T-helper 1 cell treated with Interleukin-12 subunit alpha and Interleukin-12 subunit beta and Interleukin-4 antibody, amounts not matched to agents 30 ng/mL and 1 ng/mL, for 36 hours (primary cell): ENCODE data around the gene CYBA. TPM values are rescaled to one million over a fixed set of nuclear protein-coding genes. Genes with fewer than 3 reads are reported as not detected.

Source experiments
- intact Hi-C: fragments of 100-400 bp; cut with micrococcal nuclease; formaldehyde crosslinking; loops from one replicate; pipeline ENCODE4 v1.15.1; 2024
- total RNA-seq: library from RNA; stranded (reverse); gene quantifications from 2 replicates; pipeline ENCODE4 v1.2.3, GENCODE V29; 2022

The CYBA gene
- total RNA-seq, 1 donor from 2014 or later = 567 TPM

DNA sequence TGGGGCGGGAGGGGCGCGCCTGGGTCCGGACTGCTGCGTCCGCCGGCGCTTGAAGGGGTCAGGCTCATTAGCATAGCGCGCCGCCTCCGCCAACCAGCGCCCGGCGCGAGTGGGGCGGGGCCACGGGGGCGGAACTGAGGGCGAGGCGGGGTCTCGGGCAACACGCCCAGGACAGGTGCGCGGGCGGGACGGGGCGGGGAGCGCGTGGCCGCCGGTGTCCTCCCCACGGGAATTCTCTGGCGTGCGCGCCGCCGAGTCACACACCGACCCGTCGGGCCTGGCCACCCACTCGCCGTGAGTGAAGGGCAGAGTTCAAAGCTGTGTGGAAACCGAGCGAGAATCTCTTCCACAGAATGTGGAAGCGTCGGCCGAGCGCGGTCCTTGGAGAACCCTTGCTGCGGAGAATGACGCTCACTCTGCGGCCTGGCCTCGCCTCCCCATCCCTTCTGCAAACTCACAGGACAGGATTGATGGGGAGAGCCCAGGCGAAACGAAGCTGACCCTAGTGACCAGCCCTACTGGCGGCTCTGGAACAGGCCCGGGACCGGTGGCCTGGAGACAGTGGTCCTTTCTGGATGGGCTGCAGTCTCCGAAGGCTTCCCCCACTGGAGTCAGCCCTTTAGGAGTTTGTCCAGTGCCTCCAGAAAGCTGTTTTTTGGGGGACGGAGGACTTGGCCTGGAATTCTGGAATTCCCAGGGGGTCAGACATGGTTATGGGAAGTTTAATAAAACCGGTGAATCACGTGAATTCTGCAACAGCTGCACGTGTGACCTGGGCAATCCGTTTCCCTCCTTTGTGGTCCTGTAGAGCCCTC, 35.8 kb upstream of the CYBA start, which contains the start of gene SNAI3:
TSS of gene SNAI3 (minus strand) at position 69 of the 815 bp plus-strand sequence. CDS start 101 bp downstream, outside the sequence.
- intact Hi-C loops = loop anchor here (1.0 kb wide), 5 partner anchors 15 to 116 kb away; partner anchors contain the start of genes CTU2, CYBA, MVD and RNF166

DNA sequence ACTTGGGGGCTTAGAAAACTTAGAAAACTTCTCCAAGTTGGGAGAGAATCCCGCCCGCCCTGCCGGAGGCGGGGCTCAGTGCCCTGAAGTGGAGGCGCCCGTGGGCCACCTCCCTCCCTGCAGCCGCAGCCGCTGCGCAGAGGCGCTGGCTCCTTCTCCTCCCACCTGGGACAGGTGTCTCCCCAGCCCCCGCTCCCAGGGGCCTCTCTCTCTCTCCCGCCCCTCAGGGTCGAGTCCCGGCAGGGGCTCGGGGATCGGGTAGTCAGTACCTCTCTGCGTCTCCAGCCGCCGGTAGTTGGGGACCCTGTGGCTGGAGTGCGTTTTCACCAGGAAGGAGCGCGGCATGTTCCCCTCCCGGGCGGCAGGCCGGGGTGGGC, 35.2 kb upstream of the CYBA start:
- intact Hi-C loops = loop anchor here (1.0 kb wide), 5 partner anchors 15 to 116 kb away; partner anchors contain the start of genes CTU2, CYBA, MVD and RNF166

DNA sequence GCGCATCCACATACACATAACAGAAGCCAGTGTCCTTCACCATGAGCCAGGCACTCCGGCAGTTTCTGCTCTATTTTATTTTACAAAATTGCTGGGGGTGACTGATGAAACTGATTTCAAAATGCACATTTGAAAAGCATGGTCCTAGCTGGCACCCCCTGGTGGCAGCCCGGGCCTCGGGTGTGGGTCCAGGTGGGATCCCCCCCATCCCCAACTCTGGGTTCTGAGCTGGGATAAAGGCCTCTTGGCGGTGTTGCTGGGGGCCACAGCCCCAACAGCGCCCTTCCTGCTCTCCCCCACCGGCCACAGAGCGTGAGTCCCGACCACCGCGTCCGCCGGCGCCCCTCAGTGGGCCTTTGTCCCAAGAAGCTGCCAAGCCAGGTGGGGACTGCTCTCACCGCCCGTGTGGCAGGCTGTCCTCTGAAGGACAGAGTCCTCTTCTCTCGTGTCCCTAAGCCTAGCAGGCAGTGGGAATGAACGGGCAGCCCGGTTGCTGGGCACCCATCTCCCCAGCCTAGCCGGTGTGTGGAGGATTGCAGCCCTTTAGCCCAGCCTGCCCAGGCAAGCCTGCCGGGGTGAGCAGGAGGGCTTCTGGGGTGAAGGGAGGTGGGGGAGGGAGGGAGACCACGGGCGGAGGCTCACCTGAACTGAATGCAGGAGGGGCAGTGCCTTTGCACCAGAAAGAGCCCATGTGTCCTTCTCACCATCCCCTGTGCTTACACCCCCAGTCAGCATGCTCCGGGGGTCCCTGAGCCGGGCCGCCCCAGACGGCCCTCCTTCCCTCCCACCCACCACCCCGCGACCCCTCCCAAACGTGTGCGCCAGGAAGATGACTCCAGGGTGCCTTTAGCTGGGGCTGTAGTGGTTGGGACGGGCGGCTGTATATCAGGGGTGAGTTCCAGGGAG, 34.6 kb upstream of the CYBA start:
- intact Hi-C loops = loop anchor here (1.0 kb wide), 5 partner anchors 16 to 115 kb away; partner anchors contain the start of genes CTU2, CYBA, MVD and RNF166

DNA sequence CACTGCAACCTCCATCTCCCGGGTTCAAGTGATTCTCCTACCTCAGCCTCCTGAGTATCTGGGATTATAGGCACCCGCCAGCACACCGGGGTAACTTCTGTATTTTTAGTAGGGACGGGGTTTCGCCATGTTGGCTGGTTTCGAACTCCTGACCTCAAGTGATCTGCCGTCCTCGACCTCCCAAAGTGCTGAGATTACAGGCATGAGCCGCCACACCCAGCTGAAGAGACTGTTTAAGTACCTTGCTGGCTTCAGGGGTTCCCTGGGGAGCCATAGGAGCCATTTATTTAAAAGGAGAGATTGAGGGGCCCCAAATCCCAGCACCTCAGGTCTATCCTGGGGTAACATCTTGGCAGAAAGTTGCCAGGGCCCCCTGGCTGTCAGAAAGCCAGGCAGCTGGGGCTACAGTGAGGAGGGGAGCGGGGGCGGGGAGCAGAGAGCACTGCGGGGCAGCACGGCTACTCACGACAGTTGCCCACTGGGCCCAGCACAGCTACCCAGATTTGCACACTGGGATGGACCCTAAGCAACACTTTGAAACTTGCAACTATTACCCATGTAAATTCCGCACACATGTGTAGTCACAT, 33.8 kb upstream of the CYBA start:
- intact Hi-C loops = no loop called here

DNA sequence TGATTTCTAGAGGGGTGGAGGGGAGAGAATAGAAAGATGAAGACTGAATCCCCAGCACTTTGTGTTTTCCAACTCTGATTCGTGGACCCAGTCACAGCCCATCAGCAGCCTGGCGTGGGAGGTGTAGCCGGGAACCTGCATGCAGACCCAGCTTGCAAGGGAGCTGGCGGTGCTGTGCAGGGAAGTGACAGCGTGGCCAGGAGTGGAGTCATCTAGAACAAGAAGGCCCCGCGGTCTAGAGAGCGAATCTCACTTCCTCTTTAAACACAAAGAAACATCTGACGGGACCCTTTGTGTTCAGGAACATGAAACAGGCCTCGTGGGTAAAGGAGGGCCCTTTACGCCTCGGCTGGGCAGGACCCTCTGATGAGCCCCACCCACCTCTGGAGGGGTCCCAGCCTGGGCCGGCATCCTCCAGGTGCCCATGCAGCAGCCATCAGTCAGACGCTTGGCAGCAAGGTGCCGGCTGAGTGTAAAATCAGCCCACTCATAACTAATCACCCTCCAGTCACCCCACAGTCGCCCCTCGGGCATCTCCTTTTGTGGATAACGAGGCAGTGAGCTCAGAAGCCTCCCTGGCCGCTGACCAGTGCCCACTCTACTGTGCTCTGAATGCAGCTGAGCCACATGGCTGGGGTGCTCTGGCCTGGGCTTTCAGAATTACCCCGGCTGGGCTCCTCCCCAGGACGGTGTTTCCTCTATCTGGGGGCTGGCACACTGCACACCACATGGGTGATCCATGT, 31.0 kb upstream of the CYBA start:
- intact Hi-C loops = loop anchor here (1.0 kb wide), 2 partner anchors 31 to 99 kb away; partner anchors contain the start of gene CYBA

DNA sequence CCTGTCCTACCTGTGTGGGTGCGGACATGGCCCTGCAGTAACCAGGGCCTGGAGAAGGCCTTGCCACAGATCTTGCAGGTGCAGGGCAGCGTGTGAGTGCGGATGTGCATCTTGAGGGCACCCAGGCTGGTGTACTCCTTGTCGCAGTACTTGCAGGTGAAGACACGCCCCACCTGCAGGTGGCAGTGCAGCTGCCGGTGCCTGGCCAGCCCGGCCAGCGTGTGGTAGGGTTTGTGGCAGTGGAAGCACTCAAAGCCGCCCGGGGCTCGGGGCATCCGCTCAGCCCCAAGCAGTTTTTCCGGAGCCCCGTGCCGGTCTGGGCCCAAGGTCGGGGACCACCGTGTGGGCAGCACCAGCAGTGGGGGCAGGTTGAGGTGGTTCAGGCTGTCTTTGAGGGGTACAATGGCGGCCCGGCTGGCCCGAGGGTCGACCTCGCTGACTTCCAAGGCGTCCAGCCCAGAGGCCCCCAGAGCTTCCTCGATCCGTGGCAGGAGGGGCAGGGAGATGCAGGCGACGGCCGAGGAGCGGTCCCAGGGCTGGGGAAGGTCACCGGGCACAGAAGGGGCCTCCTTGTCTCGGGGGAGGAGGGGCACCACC, 30.3 kb upstream of the CYBA start:
- intact Hi-C loops = loop anchor here (1.0 kb wide), 2 partner anchors 30 to 100 kb away; partner anchors contain the start of gene CYBA

DNA sequence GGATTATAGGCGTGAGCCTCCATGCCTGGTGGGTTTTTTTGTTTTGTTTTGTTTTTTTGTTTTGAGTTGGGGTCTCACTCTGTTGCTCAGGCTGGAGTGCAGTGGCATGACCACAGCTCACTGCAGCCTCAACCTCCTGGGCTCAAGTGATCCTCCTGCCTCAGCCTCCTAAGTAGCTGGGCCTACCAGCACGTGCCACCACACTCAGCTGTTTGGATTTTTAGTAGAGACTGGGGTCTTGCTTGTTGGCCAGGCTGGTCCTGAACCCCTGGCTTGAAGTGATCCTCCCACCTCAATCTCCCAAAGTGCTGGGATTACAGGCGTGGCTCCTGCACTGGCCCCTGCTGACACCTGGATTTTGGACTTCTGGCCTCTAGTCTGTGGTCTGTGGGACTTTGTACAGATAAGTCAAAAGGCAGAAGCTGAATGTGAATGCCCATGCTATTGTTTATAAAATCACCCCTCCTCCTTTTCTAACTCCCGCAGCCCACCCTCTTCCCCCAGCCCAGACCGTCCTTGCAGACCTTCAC, 29.8 kb upstream of the CYBA start:
- intact Hi-C loops = loop anchor here (1.0 kb wide), 2 partner anchors 29 to 101 kb away; partner anchors contain the start of gene CYBA

DNA sequence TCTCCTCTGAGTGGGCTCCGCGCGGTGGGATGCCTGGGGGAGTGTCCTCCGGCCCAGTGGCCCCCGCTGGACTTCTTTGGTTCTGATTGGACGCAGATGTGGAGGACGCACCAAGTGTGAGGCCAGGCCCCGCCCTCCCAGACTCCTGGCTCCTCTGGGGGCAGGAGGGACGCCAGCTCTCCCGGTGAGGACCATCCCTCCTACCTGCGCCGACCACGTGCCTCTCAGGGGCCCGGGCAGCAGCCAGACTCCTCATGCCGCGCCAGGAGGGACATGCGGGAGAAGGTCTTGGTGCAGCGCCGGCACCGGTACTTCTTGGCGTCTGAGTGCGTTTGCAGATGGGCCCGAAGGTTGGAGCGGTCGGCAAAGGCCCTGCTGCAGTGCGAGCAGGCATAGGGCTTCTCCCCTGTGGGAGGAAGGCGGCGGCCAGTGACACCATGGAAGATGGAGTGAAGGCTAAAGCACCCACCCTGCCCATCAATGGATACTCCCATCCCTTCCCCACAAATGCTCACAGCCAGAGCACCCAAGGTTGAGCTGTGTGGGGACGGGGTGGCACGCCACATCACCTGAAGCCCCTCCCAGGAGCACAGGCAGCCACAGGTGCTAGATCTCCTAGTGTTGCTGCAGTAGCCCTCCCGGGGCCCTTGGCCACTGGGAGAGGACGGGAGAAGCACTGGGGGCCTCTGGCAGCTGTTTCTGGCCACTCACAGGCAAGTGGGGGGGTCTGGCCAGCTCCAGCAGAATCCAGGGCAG, 27.5 kb upstream of the CYBA start:
- intact Hi-C loops = no loop called here

DNA sequence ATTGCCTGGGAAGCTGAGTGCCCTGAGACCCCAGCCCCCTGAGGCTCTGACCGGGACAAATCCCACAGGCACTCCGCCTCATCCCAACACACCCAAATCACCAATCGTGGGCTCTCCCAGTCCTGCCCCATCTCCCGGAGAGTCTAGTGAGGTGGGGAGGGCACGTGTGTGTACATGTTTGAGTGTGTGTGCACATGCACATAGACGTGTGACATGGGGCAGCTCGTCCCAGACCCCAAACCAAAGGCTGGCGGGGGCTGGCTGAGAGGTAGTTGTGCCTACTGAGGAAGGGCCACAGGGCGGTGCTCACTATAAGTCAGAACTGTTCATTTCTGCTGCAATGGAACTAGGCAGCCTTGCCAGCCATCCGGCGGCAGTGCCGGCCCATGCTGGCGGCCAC, 26.9 kb upstream of the CYBA start:
- intact Hi-C loops = no loop called here

DNA sequence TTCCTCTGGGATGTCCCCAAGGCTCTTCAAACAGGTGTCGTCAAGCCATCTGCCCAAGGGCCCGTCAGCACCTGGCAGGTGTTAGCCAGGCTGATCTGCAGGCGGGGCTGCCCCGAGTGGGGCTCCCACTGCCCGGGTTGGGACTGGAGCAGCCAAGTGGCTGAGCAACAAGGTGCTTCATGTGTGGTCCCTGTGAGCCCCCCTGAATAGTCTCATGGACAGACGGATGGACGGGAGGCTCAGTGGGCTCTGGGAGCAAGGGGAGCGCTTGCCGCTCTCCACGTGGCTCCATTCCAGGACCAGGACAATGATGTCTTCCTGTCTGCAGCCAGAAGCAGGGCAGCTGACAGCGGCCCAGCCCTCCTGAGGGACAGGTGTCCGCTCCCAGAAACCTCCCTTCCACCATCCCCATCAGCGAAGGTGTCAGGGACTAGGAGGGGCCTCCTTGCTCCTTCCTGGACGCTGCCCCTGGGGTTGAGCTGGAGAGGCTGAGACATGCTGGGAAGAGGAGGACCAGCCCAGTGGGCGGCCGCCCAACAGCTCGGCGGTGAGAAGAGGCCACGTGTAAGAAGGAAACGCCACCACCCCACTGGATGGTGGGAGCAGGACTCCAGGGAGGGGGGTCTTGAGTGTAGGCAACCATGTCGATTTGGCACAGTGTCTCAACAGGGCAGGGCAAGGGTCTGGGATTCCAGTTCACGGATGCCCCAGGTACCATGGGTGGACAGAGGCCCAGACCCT, 25.8 kb upstream of the CYBA start:
- intact Hi-C loops = no loop called here

DNA sequence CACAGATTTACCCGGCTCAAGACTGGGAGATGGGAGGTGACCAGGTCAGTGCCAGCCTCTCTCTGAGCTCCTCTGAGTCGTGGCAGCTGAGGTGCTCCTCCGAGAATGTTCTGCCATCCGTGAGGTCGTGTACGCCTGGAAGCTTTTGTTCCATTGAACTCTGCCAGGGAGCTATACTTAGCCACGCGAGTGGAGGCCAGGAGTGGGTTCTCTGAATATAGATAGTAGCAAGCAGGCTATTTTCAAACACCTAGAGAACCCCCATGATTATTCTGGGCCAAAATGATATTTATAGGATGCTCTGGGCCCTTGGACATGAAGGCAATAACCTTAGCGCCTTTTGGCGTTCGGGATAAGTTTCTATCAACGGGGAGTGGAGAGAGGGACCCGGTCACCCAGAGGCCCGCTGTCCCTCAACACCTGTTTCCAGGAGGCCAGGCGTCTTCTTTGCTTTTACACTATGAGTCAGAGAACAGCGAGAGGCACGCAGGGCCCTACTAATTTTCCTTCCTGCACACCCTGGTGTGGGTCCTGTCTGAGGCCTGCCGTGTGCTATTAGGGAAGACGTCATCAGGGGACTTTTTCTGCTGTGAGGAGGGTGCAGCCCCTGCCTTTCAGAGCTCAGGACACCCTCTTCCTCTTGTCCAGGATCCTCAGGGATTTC, 23.0 kb upstream of the CYBA start:
- intact Hi-C loops = no loop called here

DNA sequence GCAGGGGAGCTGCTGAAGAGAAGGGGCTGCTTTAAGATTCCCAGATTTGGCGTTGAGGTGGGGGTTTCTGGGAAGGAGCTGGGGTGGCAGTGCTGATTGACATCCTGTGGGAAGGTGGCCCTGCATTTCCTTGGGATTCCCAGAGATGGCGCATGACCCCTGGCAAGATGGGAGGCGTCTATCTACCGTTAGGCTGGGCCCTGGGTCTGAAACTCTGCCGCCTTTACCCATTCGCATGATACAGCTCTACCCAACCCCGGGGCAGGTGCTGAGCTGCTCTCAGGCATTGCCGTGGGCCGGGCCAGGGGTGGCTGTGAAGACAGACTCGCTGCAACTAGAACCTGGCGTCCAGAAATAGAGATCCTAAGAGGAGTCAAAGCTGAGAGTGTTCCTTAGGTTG, 21.9 kb upstream of the CYBA start:
- intact Hi-C loops = no loop called here

DNA sequence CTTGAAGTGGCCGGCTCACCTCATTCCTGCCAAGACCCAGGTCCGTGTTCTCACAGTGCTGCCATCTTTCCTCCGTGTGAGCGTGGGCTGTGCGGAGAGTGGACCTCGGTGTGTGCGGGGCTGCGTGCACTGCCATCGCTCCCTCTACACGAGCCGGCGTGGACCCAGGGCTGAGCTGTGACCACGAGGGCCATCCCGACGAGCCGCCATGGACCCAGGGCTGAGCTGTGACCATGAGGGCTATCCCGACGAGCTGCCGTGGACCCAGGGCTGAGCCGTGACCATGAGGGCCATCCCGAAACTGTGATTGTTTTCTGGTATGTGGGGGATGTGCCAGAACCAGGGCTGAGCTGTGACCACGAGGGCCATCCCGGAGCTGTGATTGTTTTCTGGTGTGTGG, 21.0 kb upstream of the CYBA start:
- intact Hi-C loops = no loop called here

DNA sequence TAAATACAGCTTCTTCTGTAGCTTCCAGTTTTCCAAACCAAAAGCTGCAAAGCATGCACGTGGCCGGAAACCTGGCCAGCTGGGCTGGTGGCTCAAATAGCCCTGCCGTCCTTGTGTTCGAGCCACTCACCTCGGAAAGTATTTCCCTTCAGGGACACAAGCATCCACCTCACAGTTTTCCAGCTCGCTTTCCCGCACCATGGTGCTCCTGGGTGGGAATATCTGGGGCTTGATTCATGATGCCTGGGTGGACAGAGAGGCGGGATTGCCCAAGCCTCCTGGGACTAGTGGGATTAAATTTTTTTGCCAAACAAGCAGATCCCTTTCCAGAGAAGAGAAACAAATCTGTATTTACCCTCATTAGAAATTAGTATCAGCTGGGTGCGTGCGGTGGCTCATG, 19.1 kb upstream of the CYBA start:
- intact Hi-C loops = loop anchor here (10.0 kb wide), 1 partner anchor 715 kb away; the partner anchor contains the start of gene BANP

DNA sequence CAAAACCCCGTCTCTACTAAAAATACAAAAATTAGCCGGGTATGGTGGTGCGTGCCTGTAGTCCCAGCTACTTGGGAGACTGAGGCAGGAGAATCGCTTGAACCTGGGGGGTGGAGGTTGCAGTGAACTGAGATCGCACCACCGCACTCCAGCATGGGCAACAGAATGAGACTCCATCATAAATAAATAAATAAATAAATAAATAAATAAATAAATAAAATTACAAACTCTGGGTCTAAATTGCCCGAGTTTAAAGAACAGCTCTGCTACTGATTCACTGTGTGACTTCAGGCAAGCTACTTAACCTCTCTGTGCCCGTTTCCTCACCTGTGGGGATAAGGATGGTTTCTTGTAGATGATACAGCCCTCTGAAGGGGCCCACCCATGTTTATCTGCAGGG, 18.6 kb upstream of the CYBA start:
- intact Hi-C loops = loop anchor here (10.0 kb wide), 1 partner anchor 715 kb away; the partner anchor contains the start of gene BANP

DNA sequence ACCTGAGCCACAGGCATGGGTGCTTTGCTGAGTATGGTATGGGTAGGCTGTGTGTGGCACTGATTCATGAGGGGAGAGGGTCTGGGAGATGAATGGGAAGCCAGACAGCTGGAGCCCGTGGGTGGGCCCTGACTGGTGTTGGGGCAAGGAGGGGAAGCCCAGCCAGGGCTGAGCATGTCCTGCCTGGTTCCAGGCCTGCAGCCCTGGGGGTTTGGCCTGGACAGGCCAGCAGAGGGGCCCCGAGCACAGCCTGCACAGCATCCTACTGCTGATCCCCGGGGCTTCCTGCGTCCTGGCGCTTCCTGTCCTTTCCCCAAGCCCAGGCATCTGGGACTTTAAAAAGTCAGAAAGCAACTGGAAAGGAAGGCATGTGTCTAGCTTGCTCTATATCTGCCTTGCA, 16.6 kb upstream of the CYBA start:
- intact Hi-C loops = loop anchor here (10.0 kb wide), 1 partner anchor 713 kb away; the partner anchor contains the start of gene BANP

DNA sequence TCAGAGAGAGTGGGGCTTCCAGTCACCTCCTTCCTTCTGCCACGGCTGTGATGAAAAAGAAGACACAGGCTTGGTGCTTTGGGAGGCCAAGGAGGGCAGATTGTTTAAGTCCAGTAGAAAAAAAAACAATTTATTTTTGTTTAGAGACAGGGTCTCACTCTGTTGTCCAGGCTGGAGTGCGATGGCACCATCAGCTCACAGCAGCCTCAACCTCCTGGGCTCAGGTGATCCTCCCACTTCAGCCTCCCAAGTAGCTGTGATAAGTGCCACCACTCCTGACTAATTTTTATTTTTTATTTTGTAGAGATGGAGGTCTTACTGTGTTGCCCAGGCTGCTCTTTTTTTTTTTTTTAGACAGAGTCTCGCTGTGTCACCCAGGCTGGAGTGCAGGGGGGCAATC, 14.7 kb upstream of the CYBA start:
- intact Hi-C loops = loop anchor here (10.0 kb wide), 1 partner anchor 711 kb away; the partner anchor contains the start of gene BANP

DNA sequence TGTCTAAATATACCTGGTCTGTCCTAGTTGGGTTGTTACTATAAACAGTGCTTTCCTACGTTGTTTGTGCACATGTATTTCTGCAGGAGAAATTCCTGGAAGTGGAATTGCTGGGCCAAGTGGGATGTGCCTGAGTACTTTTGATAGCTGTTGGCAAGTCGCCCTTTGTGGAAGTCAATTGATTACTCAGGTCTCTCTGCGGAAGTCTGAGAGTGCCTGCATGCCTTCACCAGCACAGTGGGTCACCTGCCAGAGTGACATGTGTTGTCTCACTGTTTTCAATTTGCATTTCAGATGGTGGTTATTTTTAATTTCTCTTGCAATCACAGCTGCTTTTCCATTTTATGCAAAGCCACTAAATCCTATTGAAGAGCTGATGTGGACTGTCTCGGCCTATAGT, 14.3 kb upstream of the CYBA start:
- intact Hi-C loops = loop anchor here (10.0 kb wide), 1 partner anchor 710 kb away; the partner anchor contains the start of gene BANP
